ENCODE data around the gene IL17B.

The IL17B gene

DNA sequence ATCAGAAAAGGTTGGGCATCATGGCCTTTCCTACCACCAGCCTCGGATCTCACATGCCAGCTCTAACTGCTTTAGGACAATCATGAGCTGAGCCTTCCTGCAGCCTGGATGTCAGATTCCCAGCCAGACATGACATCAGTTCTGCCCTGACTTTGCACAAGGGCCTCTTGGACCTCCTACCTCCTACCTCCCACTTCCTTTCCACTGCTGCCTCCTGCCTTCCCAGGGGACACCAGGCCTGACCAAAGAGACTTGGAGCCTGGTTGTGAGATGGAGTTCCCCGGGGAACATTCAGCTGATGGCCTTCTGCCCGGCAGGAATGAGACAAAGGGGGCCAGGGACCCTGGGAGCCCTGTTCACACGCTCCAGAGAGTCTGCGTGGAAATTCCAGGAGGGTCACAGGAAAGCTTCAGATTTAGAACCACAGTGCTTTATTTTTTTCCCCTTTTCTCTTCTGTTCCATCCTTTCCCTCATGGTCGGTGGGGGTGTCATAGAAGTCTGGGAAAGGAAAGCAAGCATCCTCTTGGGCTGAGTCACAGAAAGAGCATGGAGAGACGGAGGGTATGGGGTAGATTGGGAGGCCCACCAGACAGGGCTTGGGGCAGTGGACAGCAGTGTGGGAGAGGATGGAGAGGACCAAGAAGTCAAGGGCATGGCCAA is 35.4 kb upstream of the IL17B start:
- DNase-seq: no peak

GRCh38 chr5:149413477-149414210 is 34.6 kb upstream of the IL17B start:
- no peak for DNase-seq

- no peak for DNase-seq
Measured at GRCh38 chr5:149412783-149413476, 33.8 kb upstream of the IL17B start.

DNA sequence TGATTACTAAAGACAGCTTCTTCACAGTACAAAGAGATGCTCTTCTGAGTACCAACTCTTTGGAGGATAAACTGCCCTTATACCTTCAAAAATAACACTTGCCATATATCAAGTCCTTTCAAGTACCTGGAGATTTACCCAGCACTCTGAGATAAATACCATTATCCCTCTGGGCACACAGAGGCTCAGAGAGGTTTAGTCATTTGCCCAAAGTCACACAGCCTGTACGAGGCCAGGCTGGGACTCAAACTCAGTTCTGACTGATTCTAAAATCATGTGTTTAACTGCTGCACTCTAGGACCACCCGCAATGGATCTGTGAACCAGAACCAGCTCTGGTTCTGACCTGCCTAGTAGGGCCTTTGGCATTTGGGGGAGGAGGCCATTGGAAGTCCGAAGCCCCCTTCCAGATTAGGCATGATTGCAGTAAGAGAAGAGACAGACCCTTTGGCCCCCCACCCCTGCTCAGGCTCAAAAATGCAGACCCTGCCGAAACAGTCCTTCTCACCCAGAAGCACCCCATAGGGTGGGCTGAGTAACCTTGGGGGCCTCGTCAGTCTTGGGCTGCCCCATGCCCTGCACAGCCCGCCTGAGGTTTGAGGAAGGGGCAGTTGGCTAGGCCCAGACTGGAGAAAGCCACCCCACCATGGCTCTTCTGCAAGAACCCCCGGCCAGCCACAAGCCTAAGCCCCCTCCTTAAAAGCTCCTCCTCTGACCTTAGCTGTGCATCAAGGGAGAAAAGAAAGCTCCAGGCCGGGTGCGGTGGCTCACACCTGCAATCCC is 32.8 kb upstream of the IL17B start:
- no peak for DNase-seq

GRCh38 chr5:149410721-149411432 is 31.8 kb upstream of the IL17B start:
- no peak for DNase-seq

- no peak for DNase-seq
Measured at GRCh38 chr5:149410071-149410470, 31.0 kb upstream of the IL17B start.

- DNase-seq: no peak
Measured at GRCh38 chr5:149409268-149409948, 30.3 kb upstream of the IL17B start.

- DNase-seq: no peak
Measured at GRCh38 chr5:149408252-149409099, 29.4 kb upstream of the IL17B start.

- no peak for DNase-seq
Measured at GRCh38 chr5:149407323-149408251, 28.5 kb upstream of the IL17B start.

DNA sequence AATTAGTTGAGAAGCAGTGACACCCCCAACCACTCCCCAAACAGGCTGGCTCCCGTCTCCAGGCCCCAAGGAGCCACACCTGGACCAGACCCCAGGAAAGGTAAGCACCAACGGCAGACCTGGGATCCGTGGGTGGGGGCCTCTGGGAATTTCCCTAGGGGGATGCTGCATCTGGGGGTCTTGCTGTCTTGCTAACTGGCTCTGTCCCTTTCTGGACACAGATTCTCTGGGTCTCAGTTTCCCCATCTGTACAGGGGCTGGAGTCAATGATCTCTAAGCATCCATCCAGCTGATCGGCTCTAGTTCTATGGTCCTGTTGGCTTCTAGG is 27.9 kb upstream of the IL17B start:
- DNase-seq: no peak

DNA sequence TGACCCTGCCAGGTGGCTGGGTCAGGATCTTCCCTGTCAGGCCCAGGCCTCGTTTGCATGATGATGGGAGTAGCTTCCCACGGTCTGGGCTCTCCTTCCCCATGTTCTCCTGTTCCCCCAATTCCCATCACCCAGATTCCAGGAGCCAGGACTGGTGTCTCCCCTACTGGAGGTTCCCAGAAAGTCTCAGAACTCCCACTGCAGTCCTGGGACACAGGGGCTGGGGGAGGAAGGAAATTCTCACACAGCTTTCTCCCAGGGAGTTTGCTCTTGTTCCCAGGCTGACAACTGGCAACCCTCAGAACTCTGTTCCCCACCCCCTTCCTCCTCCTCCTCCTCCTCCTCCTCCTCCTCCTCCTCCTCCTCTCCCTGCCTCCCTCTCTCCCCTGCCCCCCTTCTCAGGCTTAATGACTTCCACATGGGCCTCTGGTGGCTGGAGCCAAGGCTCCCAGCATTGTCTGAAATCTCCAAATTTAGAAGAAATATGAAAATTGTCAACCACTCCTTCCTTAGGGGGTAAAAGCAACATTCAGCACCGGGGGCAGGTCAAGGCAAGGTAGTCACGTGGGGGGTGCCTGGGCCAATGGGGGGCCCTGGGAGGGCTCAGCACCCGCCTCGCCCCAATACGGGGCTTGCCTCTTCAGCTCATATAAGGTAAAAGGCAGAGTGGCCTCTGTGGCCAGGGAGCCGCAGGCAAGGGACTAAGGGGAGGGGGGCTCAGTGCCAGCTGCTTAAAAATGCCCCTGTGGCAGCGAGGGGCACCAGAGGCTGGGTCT is 27.3 kb upstream of the IL17B start:
- no peak for DNase-seq

- no peak for DNase-seq
Measured at GRCh38 chr5:149405550-149406202, 26.6 kb upstream of the IL17B start.

- no peak for DNase-seq
Measured at GRCh38 chr5:149404746-149405549, 25.9 kb upstream of the IL17B start.

DNA sequence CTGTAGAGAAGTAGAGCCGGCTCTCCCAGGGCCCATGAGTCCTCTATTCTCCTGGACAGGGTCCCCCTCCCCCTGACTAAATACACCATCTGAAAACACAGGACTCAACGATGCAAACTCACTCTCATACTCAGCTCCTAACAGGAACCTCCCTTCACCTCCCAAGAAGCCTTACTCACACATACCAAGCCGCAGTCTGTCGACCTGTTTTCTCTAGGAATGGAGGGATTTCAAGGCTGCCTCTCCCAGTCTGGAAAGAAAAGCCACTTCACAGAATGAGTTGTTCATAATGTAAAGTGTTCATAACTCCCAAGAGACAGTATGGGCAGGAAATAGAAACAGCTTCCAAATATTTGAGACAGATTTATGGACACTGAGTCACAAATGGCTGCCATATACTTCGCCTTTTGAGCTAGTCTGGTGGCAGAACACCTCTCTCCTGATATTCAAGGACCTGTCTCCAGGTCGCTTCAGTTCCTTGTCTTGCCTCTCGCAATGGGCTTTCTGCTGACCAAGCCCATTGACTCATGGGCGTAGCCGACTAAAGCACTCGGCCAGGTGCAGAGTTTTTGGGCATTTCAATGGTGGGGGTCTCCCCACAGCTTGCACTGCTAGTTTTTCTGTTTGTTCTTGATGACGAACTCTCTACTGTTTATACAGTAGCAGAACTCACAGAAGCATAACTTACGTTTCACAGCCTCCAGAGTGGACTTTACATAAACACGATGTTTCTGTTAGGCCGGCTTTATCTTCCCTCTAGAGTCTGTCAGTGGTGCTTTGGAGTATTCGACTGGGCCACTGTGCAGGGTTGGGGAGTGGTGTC is 25.0 kb upstream of the IL17B start:
- DNase-seq: no peak

GRCh38 chr5:149402291-149402690 is 23.2 kb upstream of the IL17B start:
- DNase-seq: no peak

DNA sequence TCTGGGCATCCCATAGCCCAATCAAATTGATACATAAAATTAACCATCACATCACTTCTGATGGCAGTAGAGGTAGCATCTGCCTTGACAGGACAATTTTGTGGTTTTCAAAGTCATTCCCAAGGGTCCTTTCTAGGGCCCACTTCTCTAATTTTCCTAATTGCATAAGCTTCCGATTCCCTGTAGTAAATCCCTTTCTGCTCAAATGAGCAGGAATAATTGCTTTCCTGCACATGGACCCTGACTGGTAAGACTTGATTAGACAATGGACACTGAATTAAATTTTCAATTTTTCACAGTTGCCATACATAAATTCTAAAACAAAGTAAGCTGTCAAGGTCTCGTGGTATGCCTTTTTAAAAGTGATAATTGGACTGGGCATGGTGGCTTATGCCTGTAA is 22.0 kb upstream of the IL17B start:
- DNase-seq: no peak

- DNase-seq: no peak
Measured at GRCh38 chr5:149400304-149400703, 21.2 kb upstream of the IL17B start.

All from NCI-H2029 treated with DMSO at 0.1 percent for 48 hours (cell line).